Neural cell (in vitro differentiated cells): Measurements from ENCODE around the gene LANCL2. TPM values are rescaled to one million over a fixed set of nuclear protein-coding genes. Genes with fewer than 3 reads are reported as not detected.
A peak's percentile ranks its signal among the peaks of the same experiment; 100 is the strongest.

Experiments used
- H2AFZ ChIP-seq: fragments of 200-600, 300-800 bp; sonication (generic), shearing (Covaris generic); 2 replicates; pipeline ENCODE4 v1.6.0; 2014; ENCODE audit warnings: low read depth, mild to moderate bottlenecking, antibody characterized with exemption, low read length, moderate library complexity
- H3F3A ChIP-seq: fragments of 200-600 bp; shearing (Covaris generic); 2 replicates; pipeline ENCODE4 v1.6.1; 2016; ENCODE audit warnings: mild to moderate bottlenecking, moderate library complexity, mixed read lengths, antibody characterized with exemption, low read length; ENCODE audit not compliant: insufficient read depth, poor library complexity, severe bottlenecking
- H3K27ac ChIP-seq: fragments of 200-600, 300-800 bp; sonication (generic), shearing (Covaris generic); 2 replicates; pipeline ENCODE4 v1.5.1; 2014; ENCODE audit warnings: mild to moderate bottlenecking, low read length, moderate library complexity
- H3K27me3 ChIP-seq: fragments of 300-800, 200-600 bp; sonication (generic), shearing (Covaris generic); 2 replicates; pipeline ENCODE4 v1.6.0; 2014; ENCODE audit warnings: mild to moderate bottlenecking, low read depth, low read length, moderate library complexity; ENCODE audit not compliant: insufficient read depth
- H3K36me3 ChIP-seq: fragments of 300-800, 200-600 bp; sonication (generic), shearing (Covaris generic); 2 replicates; pipeline ENCODE4 v1.5.1; 2014; ENCODE audit warnings: mild to moderate bottlenecking, antibody characterized with exemption, low read length, moderate library complexity; ENCODE audit not compliant: insufficient read depth
- H3K4me2 ChIP-seq: fragments of 300-800, 200-600 bp; sonication (generic), shearing (Covaris generic); 2 replicates; pipeline ENCODE4 v1.6.0; 2014; ENCODE audit warnings: mild to moderate bottlenecking, low read length
- H3K4me3 ChIP-seq: fragments of 300-800, 200-600 bp; sonication (generic), shearing (Covaris generic); 2 replicates; pipeline ENCODE4 v1.5.1; 2014; ENCODE audit warnings: mild to moderate bottlenecking, low read length, moderate library complexity
- H3K79me2 ChIP-seq: fragments of 200-600 bp; shearing (Covaris generic); replicated peaks from 2 replicates; pipeline ENCODE4 v1.6.0; 2014; ENCODE audit warnings: mild to moderate bottlenecking, low read length, moderate library complexity; ENCODE audit not compliant: insufficient read depth
- H3K9ac ChIP-seq: fragments of 300-800, 200-600 bp; sonication (generic), shearing (Covaris generic); 2 replicates; pipeline ENCODE4 v1.6.1; 2016; ENCODE audit warnings: mild to moderate bottlenecking, low read length, mixed read lengths
- H3K9me2 ChIP-seq: fragments of 200-600 bp; shearing (Covaris generic); 2 replicates; pipeline ENCODE4 v1.6.1; 2016; ENCODE audit warnings: mild to moderate bottlenecking, low read length, mixed read lengths; ENCODE audit not compliant: insufficient read depth
- H3K9me3 ChIP-seq: fragments of 200-600, 300-800 bp; sonication (generic), shearing (Covaris generic); 2 replicates; pipeline ENCODE4 v1.6.1; 2016; ENCODE audit warnings: mild to moderate bottlenecking, mixed run types, low read length, moderate library complexity, mixed read lengths
- H4K20me1 ChIP-seq: fragments of 200-600 bp; shearing (Covaris generic); 2 replicates; pipeline ENCODE4 v1.6.1; 2016; ENCODE audit warnings: mild to moderate bottlenecking, mixed run types; ENCODE audit not compliant: insufficient read depth
- CTCF ChIP-seq: fragments of 450-650 bp; IDR thresholded peaks from 2 replicates; pipeline ENCODE4 v1.5.1; 2014; ENCODE audit warnings: antibody characterized with exemption, mild to moderate bottlenecking, moderate library complexity; ENCODE audit not compliant: poor library complexity, severe bottlenecking
- EP300 ChIP-seq: fragments of 450-650 bp; conservative IDR thresholded peaks from 2 replicates; pipeline ENCODE4 v1.6.1; 2014; ENCODE audit warnings: antibody characterized with exemption, mild to moderate bottlenecking, moderate library complexity; ENCODE audit not compliant: poor library complexity, severe bottlenecking
- EZH2 ChIP-seq: fragments of 200-600, 300-800 bp; shearing (Covaris generic), sonication (generic); IDR thresholded peaks from 2 replicates; pipeline ENCODE4 v1.6.1; 2014; ENCODE audit warnings: antibody characterized with exemption, low read length, borderline replicate concordance, mild to moderate bottlenecking; ENCODE audit not compliant: insufficient read depth, poor library complexity, severe bottlenecking
- MXI1 ChIP-seq: fragments of 450-650 bp; conservative IDR thresholded peaks from 2 replicates; pipeline ENCODE4 v1.6.1; 2014; ENCODE audit warnings: antibody characterized with exemption, mild to moderate bottlenecking; ENCODE audit not compliant: poor library complexity, severe bottlenecking
- POLR2AphosphoS5 ChIP-seq: IDR thresholded peaks from 2 replicates; pipeline ENCODE4 v1.6.1; 2012
- RAD21 ChIP-seq: fragments of 450-650 bp; conservative IDR thresholded peaks from 2 replicates; pipeline ENCODE4 v1.6.1; 2014; ENCODE audit warnings: antibody characterized with exemption, mild to moderate bottlenecking, moderate library complexity
- SMC3 ChIP-seq: fragments of 450-650 bp; conservative IDR thresholded peaks from 2 replicates; pipeline ENCODE4 v1.6.1; 2014; ENCODE audit warnings: antibody characterized with exemption, mild to moderate bottlenecking, moderate library complexity; ENCODE audit not compliant: poor library complexity
- TAF1 ChIP-seq: IDR thresholded peaks from 2 replicates; pipeline ENCODE4 v1.6.1; 2012; ENCODE audit warnings: low read depth
- polyA plus RNA-seq: library from polyadenylated mRNA; depleted of rRNA; stranded (reverse); fragments of >200 nt; gene quantifications from 2 replicates; pipeline ENCODE4 v1.2.3, GENCODE V29; 2014
- TF ChIP-seq, protein P1 (sequence below): IDR thresholded peaks from 2 replicates; pipeline ENCODE4 v1.6.1; 2012; ENCODE audit warnings: borderline replicate concordance

The LANCL2 gene
- polyA plus RNA-seq, 1 donor from 2014 or later: 51.2 TPM

DNA sequence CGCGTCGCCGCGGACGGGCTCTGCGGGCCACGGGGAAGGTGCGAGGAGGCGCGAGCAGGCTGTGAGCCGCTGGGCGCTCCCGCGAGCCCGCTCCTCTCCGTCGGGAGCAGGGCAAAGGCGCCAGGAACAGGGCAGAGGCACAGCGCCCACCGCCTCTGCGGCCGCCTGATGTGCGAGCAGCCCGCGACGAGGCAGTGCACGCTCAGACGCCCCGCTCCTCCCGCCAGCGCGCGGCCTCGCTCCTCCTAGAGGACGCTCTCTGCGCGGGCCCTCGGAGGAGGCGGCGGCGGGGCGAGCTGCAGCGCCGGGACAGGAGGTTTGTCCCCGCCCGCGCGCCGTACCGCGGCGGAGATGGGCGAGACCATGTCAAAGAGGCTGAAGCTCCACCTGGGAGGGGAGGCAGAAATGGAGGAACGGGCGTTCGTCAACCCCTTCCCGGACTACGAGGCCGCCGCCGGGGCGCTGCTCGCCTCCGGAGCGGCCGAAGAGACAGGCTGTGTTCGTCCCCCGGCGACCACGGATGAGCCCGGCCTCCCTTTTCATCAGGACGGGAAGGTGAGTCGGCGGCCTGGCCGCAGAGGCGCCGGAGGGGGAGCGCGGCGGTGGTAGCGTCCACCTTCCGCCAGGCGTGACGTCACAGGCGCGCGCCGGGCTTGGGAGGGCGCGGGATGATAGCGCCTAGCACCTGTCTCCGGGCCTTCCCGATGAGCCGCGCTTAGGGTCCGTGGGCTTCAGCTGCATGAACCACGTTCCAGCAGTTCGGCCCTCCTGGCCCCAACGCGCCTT is 731 bp downstream of the LANCL2 start:
- H3K9me3 ChIP-seq: no peaks in the 10 kb centered on the region
- H3K27me3 ChIP-seq: no peaks in the 10 kb centered on the region
- no peaks in the 10 kb centered on the region for H3K36me3 ChIP-seq
- TF ChIP-seq, protein P1, sequence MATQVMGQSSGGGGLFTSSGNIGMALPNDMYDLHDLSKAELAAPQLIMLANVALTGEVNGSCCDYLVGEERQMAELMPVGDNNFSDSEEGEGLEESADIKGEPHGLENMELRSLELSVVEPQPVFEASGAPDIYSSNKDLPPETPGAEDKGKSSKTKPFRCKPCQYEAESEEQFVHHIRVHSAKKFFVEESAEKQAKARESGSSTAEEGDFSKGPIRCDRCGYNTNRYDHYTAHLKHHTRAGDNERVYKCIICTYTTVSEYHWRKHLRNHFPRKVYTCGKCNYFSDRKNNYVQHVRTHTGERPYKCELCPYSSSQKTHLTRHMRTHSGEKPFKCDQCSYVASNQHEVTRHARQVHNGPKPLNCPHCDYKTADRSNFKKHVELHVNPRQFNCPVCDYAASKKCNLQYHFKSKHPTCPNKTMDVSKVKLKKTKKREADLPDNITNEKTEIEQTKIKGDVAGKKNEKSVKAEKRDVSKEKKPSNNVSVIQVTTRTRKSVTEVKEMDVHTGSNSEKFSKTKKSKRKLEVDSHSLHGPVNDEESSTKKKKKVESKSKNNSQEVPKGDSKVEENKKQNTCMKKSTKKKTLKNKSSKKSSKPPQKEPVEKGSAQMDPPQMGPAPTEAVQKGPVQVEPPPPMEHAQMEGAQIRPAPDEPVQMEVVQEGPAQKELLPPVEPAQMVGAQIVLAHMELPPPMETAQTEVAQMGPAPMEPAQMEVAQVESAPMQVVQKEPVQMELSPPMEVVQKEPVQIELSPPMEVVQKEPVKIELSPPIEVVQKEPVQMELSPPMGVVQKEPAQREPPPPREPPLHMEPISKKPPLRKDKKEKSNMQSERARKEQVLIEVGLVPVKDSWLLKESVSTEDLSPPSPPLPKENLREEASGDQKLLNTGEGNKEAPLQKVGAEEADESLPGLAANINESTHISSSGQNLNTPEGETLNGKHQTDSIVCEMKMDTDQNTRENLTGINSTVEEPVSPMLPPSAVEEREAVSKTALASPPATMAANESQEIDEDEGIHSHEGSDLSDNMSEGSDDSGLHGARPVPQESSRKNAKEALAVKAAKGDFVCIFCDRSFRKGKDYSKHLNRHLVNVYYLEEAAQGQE: peak; percentile 91
- TF ChIP-seq CTCF: peak; percentile 65
- peak; percentile 49 for TF ChIP-seq RAD21
- no peak for TF ChIP-seq TAF1
- TF ChIP-seq MXI1: peak; percentile 73
- peak; percentile 97 for TF ChIP-seq POLR2AphosphoS5
- no peak for TF ChIP-seq EZH2
- peak; percentile 40 for TF ChIP-seq SMC3
- peak; percentile 85 for TF ChIP-seq EP300
- peak overlapping the region; percentile 98 for H3K9ac ChIP-seq
- H3K9me2 ChIP-seq: no peaks in the 10 kb centered on the region
- H3K27ac ChIP-seq: peak overlapping the region; percentile 99
- H2AFZ ChIP-seq: peak overlapping the region; percentile 65
- H3K4me2 ChIP-seq: no peak overlapping the region
- no peaks in the 10 kb centered on the region for H4K20me1 ChIP-seq
- peaks cover 12% of the 10 kb centered on the region for H3K79me2 ChIP-seq
- H3F3A ChIP-seq: no peaks in the 10 kb centered on the region
- H3K4me3 ChIP-seq: no peak overlapping the region

DNA sequence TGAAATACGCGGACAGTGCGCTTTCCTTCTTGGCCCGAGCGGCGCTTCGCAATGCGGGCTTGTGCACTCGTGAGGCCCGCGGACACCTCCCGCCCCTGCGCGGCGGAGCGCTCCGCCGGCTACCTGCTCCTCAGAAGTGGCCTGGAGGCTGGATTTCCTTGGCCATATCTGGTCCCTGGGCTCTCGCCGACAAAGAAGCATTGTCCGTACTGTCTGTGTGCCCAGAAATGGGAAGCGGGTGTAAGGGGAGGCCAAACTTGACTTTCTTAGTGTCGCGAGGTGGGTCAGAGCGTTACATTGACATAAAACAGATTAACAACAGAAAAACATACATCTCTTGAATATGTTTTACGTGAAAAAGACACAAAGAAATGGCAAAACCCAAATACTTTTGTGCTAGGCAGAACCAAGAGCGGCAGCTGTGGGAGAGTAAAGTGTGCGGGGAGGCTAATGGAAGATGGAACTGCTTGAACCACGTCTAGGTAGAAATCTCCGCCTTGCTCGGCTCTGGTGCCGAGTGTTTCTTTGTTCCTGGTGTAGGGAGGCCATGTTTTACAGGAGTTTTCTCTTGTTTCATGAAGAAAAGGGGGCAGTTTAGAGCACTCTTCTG is 1.4 kb downstream of the LANCL2 start:
- Histone ChIP-seq H3K9ac (peak overlapping the region; percentile 98), H3K4me2 (peak overlapping the region; percentile 97), H3K27ac (peak overlapping the region; percentile 99), H3K4me3 (no peak overlapping the region), H2AFZ (peak overlapping the region; percentile 65), H3K9me3 (no peaks in the 10 kb centered on the region), H3K79me2 (peaks cover 18% of the 10 kb centered on the region), H3K36me3 (no peaks in the 10 kb centered on the region), H3K9me2 (no peaks in the 10 kb centered on the region), H4K20me1 (no peaks in the 10 kb centered on the region), H3K27me3 (no peaks in the 10 kb centered on the region), H3F3A (no peaks in the 10 kb centered on the region)
- TF ChIP-seq POLR2AphosphoS5 (no peak), EP300 (no peak), EZH2 (no peak), TAF1 (no peak), RAD21 (peak; percentile 2)
- TF ChIP-seq, protein P1: peak; percentile 62
